HEK293 (cell line): Measurements from ENCODE around the gene MLLT10.

Experiments
- GLI2 ChIP-seq: fragments of 450-650 bp; formaldehyde crosslinking; IDR thresholded peaks from 2 replicates; pipeline ENCODE4; 2017; ENCODE audit warnings: missing biosample characterization, missing genetic modification characterization, low read depth, borderline replicate concordance
- MYNN ChIP-seq: fragments of 450-650 bp; formaldehyde crosslinking; IDR thresholded peaks from 2 replicates; pipeline ENCODE4 v1.5.1; 2016; ENCODE audit warnings: missing biosample characterization, missing genetic modification characterization, borderline replicate concordance
- REPIN1 ChIP-seq: fragments of 450-650 bp; formaldehyde crosslinking; IDR thresholded peaks from 2 replicates; pipeline ENCODE4 v1.5.1; 2017; ENCODE audit warnings: missing biosample characterization, missing genetic modification characterization, low read depth
- SCRT2 ChIP-seq: fragments of 450-650 bp; formaldehyde crosslinking; IDR thresholded peaks from 2 replicates; pipeline ENCODE4 v1.5.1; 2016; ENCODE audit warnings: missing biosample characterization, missing genetic modification characterization
- SP3 ChIP-seq: fragments of 450-650 bp; formaldehyde crosslinking; IDR thresholded peaks from 2 replicates; pipeline ENCODE4 v1.5.1; 2016; ENCODE audit warnings: missing biosample characterization, missing genetic modification characterization
- ZBTB7A ChIP-seq: fragments of 450-650 bp; formaldehyde crosslinking; IDR thresholded peaks from 2 replicates; pipeline ENCODE4 v1.5.1; 2016; ENCODE audit warnings: low read depth, missing biosample characterization, missing genetic modification characterization
- ZFP69B ChIP-seq: fragments of 450-650 bp; formaldehyde crosslinking; IDR thresholded peaks from 2 replicates; pipeline ENCODE4 v1.5.1; 2016; ENCODE audit warnings: missing biosample characterization, missing genetic modification characterization
- ZNF112 ChIP-seq: fragments of 450-650 bp; formaldehyde crosslinking; IDR thresholded peaks from 2 replicates; pipeline ENCODE4 v1.5.0; 2017; ENCODE audit warnings: missing biosample characterization, missing genetic modification characterization
- ZNF114 ChIP-seq: fragments of 450-650 bp; formaldehyde crosslinking; IDR thresholded peaks from 2 replicates; pipeline ENCODE4 v1.5.0; 2017; ENCODE audit warnings: missing biosample characterization, missing genetic modification characterization
- ZNF132 ChIP-seq: fragments of 450-650 bp; formaldehyde crosslinking; IDR thresholded peaks from 2 replicates; pipeline ENCODE4 v1.5.1; 2017; ENCODE audit warnings: missing biosample characterization, missing genetic modification characterization, borderline replicate concordance
- ZNF16 ChIP-seq: fragments of 450-650 bp; formaldehyde crosslinking; IDR thresholded peaks from 2 replicates; pipeline ENCODE4 v1.5.1; 2016; ENCODE audit warnings: low read depth, missing biosample characterization, missing genetic modification characterization
- ZNF184 ChIP-seq: fragments of 450-650 bp; IDR thresholded peaks from 2 replicates; pipeline ENCODE4 v1.5.1; 2018; ENCODE audit warnings: missing biosample characterization, mild to moderate bottlenecking, missing genetic modification characterization
- ZNF202 ChIP-seq: fragments of 450-650 bp; formaldehyde crosslinking; IDR thresholded peaks from 2 replicates; pipeline ENCODE4 v1.5.1; 2016; ENCODE audit warnings: missing biosample characterization, missing genetic modification characterization, borderline replicate concordance
- ZNF211 ChIP-seq: fragments of 450-650 bp; formaldehyde crosslinking; IDR thresholded peaks from 2 replicates; pipeline ENCODE4 v1.5.1; 2016; ENCODE audit warnings: low read depth, missing biosample characterization, missing genetic modification characterization
- ZNF24 ChIP-seq: fragments of 450-650 bp; formaldehyde crosslinking; IDR thresholded peaks from 2 replicates; pipeline ENCODE4 v1.5.1; 2016; ENCODE audit warnings: missing biosample characterization, missing genetic modification characterization
- ZNF350 ChIP-seq: fragments of 450-650 bp; formaldehyde crosslinking; IDR thresholded peaks from 2 replicates; pipeline ENCODE4 v1.5.0; 2017; ENCODE audit warnings: missing biosample characterization, mild to moderate bottlenecking, missing genetic modification characterization
- ZNF37A ChIP-seq: fragments of 450-650 bp; IDR thresholded peaks from 2 replicates; pipeline ENCODE4 v1.5.1; 2018; ENCODE audit warnings: missing biosample characterization, missing genetic modification characterization
- ZNF416 ChIP-seq: fragments of 450-650 bp; formaldehyde crosslinking; IDR thresholded peaks from 2 replicates; pipeline ENCODE4 v1.5.1; 2016; ENCODE audit warnings: missing biosample characterization, missing genetic modification characterization
- ZNF510 ChIP-seq: fragments of 450-650 bp; formaldehyde crosslinking; IDR thresholded peaks from 2 replicates; pipeline ENCODE4 v1.5.1; 2018; ENCODE audit warnings: mild to moderate bottlenecking, missing genetic modification characterization, missing biosample characterization; ENCODE audit not compliant: insufficient replicate concordance
- ZNF571 ChIP-seq: fragments of 450-650 bp; formaldehyde crosslinking; IDR thresholded peaks from 2 replicates; pipeline ENCODE4 v1.5.0; 2017; ENCODE audit warnings: missing biosample characterization, missing genetic modification characterization
- ZNF623 ChIP-seq: fragments of 450-650 bp; formaldehyde crosslinking; IDR thresholded peaks from 2 replicates; pipeline ENCODE4 v1.5.1; 2016; ENCODE audit warnings: missing biosample characterization, missing genetic modification characterization
- ZNF830 ChIP-seq: fragments of 450-650 bp; IDR thresholded peaks from 2 replicates; pipeline ENCODE4 v1.5.0; 2018; ENCODE audit warnings: missing biosample characterization, missing genetic modification characterization, low read depth, mild to moderate bottlenecking, moderate library complexity
- ZSCAN23 ChIP-seq: fragments of 450-650 bp; formaldehyde crosslinking; IDR thresholded peaks from 2 replicates; pipeline ENCODE4 v1.5.1; 2016; ENCODE audit warnings: missing biosample characterization, missing genetic modification characterization
- TF ChIP-seq, protein P1 (sequence below): fragments of 450-650 bp; formaldehyde crosslinking; IDR thresholded peaks from 2 replicates; pipeline ENCODE4 v1.5.1; 2017; ENCODE audit warnings: missing biosample characterization, missing genetic modification characterization
- TF ChIP-seq, protein P2 (sequence below): fragments of 450-650 bp; formaldehyde crosslinking; IDR thresholded peaks from 2 replicates; pipeline ENCODE4 v1.5.1; 2016; ENCODE audit warnings: missing biosample characterization, missing genetic modification characterization
- TF ChIP-seq, protein P3 (sequence below): fragments of 450-650 bp; IDR thresholded peaks from 2 replicates; pipeline ENCODE4 v1.5.1; 2018; ENCODE audit warnings: missing biosample characterization, missing genetic modification characterization
- TF ChIP-seq, protein P4 (sequence below): fragments of 450-650 bp; formaldehyde crosslinking; IDR thresholded peaks from 2 replicates; pipeline ENCODE4 v1.5.1; 2017; ENCODE audit warnings: missing biosample characterization, missing genetic modification characterization
- TF ChIP-seq, protein P5 (sequence below): fragments of 450-650 bp; formaldehyde crosslinking; IDR thresholded peaks from 2 replicates; pipeline ENCODE4 v1.5.1; 2016; ENCODE audit warnings: missing biosample characterization, missing genetic modification characterization
- TF ChIP-seq, protein P6 (sequence below): fragments of 450-650 bp; formaldehyde crosslinking; IDR thresholded peaks from 2 replicates; pipeline ENCODE4 v1.5.1; 2016; ENCODE audit warnings: missing biosample characterization, missing genetic modification characterization
- TF ChIP-seq, protein P7 (sequence below): fragments of 450-650 bp; formaldehyde crosslinking; IDR thresholded peaks from 2 replicates; pipeline ENCODE4 v1.5.1; 2016; ENCODE audit warnings: missing biosample characterization, missing genetic modification characterization

The MLLT10 gene

DNA sequence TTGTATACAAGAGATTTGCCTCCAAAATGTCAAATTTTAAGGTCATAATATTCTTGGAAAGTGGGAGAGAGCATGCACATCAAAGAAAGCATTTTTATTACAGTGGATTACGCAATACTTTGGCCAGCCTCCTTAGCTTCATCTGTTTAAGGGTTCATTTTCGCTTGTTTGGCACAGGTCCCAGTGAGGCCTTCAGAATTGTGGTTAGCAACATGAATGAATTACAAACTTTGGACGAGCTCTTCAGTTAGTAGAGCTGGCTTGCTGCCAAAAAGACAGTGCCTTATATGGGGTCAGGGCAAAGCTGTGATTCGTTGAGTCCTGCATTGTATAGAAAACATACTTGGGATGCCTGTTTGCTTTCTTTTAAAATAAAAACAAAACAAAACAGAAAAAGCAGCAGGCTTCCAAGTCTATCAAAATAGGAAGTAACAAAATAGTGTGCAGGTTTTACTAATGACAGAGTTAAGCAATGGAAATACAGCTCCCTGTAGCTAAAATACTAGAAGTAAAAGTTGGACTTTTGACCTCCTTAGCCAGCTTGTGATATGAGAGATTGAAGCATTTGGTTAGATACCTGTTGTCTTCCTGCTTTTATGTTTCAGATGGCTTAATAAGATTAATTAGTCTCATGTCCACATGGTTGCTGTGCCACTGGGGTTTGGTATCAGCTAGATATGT lies 190.8 kb downstream of the MLLT10 start (continued):
- TF ChIP-seq, protein P1, sequence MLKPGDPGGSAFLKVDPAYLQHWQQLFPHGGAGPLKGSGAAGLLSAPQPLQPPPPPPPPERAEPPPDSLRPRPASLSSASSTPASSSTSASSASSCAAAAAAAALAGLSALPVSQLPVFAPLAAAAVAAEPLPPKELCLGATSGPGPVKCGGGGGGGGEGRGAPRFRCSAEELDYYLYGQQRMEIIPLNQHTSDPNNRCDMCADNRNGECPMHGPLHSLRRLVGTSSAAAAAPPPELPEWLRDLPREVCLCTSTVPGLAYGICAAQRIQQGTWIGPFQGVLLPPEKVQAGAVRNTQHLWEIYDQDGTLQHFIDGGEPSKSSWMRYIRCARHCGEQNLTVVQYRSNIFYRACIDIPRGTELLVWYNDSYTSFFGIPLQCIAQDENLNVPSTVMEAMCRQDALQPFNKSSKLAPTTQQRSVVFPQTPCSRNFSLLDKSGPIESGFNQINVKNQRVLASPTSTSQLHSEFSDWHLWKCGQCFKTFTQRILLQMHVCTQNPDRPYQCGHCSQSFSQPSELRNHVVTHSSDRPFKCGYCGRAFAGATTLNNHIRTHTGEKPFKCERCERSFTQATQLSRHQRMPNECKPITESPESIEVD (tag by site-specific recombination) = peak; percentile 97
- TF ChIP-seq REPIN1 (tag by site-specific recombination) (no peak), ZBTB7A (tag by site-specific recombination) (no peak), ZNF830 (tag by site-specific recombination) (peak; percentile 98), ZNF202 (tag by site-specific recombination) (no peak), ZNF211 (tag by site-specific recombination) (no peak), ZNF416 (tag by site-specific recombination) (no peak), ZNF184 (tag by site-specific recombination) (peak; percentile 98), ZNF350 (tag by site-specific recombination) (peak; percentile 96), GLI2 (tag by site-specific recombination) (peak; percentile 72; the same call in 1 of the 2 replicates), ZNF16 (no peak), SP3 (tag by site-specific recombination) (peak; percentile 36; the same call in 1 of the 2 replicates), ZSCAN23 (tag by site-specific recombination) (peak; percentile 84; the same call in 1 of the 2 replicates), ZNF623 (tag by site-specific recombination) (no peak), ZNF112 (peak; percentile 87; the same call in 1 of the 2 replicates), ZNF24 (tag by site-specific recombination) (peak; percentile 92), ZNF132 (peak; percentile 94), MYNN (tag by site-specific recombination) (no peak), ZNF37A (tag by site-specific recombination) (peak; percentile 91; the same call in 1 of the 2 replicates), ZNF571 (tag by site-specific recombination) (no peak), ZNF510 (tag by site-specific recombination) (peak; percentile 91), SCRT2 (peak; percentile 55), ZFP69B (peak; percentile 57; the same call in 1 of the 2 replicates), ZNF114 (no peak)
- TF ChIP-seq, protein P2, sequence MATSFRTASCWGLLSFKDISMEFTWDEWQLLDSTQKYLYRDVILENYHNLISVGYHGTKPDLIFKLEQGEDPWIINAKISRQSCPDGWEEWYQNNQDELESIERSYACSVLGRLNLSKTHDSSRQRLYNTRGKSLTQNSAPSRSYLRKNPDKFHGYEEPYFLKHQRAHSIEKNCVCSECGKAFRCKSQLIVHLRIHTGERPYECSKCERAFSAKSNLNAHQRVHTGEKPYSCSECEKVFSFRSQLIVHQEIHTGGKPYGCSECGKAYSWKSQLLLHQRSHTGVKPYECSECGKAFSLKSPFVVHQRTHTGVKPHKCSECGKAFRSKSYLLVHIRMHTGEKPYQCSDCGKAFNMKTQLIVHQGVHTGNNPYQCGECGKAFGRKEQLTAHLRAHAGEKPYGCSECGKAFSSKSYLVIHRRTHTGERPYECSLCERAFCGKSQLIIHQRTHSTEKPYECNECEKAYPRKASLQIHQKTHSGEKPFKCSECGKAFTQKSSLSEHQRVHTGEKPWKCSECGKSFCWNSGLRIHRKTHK (tag by site-specific recombination) = no peak
- TF ChIP-seq, protein P3, sequence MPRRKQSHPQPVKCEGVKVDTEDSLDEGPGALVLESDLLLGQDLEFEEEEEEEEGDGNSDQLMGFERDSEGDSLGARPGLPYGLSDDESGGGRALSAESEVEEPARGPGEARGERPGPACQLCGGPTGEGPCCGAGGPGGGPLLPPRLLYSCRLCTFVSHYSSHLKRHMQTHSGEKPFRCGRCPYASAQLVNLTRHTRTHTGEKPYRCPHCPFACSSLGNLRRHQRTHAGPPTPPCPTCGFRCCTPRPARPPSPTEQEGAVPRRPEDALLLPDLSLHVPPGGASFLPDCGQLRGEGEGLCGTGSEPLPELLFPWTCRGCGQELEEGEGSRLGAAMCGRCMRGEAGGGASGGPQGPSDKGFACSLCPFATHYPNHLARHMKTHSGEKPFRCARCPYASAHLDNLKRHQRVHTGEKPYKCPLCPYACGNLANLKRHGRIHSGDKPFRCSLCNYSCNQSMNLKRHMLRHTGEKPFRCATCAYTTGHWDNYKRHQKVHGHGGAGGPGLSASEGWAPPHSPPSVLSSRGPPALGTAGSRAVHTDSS (tag by site-specific recombination) = peak; percentile 70
- TF ChIP-seq, protein P4, sequence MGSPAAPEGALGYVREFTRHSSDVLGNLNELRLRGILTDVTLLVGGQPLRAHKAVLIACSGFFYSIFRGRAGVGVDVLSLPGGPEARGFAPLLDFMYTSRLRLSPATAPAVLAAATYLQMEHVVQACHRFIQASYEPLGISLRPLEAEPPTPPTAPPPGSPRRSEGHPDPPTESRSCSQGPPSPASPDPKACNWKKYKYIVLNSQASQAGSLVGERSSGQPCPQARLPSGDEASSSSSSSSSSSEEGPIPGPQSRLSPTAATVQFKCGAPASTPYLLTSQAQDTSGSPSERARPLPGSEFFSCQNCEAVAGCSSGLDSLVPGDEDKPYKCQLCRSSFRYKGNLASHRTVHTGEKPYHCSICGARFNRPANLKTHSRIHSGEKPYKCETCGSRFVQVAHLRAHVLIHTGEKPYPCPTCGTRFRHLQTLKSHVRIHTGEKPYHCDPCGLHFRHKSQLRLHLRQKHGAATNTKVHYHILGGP (tag by site-specific recombination) = peak; percentile 100
- TF ChIP-seq, protein P5, sequence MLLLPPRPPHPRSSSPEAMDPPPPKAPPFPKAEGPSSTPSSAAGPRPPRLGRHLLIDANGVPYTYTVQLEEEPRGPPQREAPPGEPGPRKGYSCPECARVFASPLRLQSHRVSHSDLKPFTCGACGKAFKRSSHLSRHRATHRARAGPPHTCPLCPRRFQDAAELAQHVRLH (tag by site-specific recombination) = peak; percentile 71; the same call in 1 of the 2 replicates
- TF ChIP-seq, protein P6, sequence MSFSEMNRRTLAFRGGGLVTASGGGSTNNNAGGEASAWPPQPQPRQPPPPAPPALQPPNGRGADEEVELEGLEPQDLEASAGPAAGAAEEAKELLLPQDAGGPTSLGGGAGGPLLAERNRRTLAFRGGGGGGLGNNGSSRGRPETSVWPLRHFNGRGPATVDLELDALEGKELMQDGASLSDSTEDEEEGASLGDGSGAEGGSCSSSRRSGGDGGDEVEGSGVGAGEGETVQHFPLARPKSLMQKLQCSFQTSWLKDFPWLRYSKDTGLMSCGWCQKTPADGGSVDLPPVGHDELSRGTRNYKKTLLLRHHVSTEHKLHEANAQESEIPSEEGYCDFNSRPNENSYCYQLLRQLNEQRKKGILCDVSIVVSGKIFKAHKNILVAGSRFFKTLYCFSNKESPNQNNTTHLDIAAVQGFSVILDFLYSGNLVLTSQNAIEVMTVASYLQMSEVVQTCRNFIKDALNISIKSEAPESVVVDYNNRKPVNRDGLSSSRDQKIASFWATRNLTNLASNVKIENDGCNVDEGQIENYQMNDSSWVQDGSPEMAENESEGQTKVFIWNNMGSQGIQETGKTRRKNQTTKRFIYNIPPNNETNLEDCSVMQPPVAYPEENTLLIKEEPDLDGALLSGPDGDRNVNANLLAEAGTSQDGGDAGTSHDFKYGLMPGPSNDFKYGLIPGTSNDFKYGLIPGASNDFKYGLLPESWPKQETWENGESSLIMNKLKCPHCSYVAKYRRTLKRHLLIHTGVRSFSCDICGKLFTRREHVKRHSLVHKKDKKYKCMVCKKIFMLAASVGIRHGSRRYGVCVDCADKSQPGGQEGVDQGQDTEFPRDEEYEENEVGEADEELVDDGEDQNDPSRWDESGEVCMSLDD (tag by site-specific recombination) = no peak; the same call in 1 of the 2 replicates
- TF ChIP-seq, protein P7, sequence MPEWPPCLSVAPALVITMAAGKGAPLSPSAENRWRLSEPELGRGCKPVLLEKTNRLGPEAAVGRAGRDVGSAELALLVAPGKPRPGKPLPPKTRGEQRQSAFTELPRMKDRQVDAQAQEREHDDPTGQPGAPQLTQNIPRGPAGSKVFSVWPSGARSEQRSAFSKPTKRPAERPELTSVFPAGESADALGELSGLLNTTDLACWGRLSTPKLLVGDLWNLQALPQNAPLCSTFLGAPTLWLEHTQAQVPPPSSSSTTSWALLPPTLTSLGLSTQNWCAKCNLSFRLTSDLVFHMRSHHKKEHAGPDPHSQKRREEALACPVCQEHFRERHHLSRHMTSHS = no peak
